Measurements from ENCODE around the gene RPTOR.

DNA sequence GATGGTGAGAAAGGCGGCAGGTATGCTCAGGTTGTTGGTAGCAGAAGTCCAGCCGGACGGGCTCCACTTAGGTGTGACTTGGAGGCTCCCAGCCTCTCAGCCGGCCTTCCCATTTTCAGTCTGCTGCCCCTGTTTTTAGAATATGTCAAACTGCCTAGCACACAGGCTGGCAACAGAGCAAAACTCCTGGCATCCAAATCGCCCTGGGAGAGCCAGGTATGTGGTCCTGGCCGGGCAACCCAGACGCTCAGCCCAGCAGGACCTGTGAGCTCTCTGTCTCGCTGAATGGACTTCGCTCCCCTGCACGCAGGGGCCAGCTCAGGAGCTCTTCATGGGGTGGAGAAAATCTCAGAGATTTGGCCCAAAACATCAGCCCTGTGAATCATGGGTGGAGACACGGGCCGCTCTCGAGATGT lies 299.1 kb downstream of the RPTOR start:
- TF ChIP-seq, protein P1, sequence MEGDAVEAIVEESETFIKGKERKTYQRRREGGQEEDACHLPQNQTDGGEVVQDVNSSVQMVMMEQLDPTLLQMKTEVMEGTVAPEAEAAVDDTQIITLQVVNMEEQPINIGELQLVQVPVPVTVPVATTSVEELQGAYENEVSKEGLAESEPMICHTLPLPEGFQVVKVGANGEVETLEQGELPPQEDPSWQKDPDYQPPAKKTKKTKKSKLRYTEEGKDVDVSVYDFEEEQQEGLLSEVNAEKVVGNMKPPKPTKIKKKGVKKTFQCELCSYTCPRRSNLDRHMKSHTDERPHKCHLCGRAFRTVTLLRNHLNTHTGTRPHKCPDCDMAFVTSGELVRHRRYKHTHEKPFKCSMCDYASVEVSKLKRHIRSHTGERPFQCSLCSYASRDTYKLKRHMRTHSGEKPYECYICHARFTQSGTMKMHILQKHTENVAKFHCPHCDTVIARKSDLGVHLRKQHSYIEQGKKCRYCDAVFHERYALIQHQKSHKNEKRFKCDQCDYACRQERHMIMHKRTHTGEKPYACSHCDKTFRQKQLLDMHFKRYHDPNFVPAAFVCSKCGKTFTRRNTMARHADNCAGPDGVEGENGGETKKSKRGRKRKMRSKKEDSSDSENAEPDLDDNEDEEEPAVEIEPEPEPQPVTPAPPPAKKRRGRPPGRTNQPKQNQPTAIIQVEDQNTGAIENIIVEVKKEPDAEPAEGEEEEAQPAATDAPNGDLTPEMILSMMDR (optimal IDR thresholded peaks at IDR 0.05 in 1 of 3, IDR thresholded peaks at IDR 0.05 in 1 of 3, conservative IDR thresholded peaks at IDR 0.05 in 1 of 3; ENCODE audit: extremely low read depth in 1 of 3, insufficient read depth in 2 of 3, low read length in 3 of 3): no peak
- no peak for TF ChIP-seq EZH2 (IDR thresholded peaks at IDR 0.05; ENCODE audit: low read length)

Data from keratinocyte (primary cell).